Measurements from ENCODE around the gene TMOD2.

Gene TMOD2

GRCh38 chr15:51709031-51709430 lies 42.4 kb upstream of the TMOD2 start:
- Histone ChIP-seq H3K36me3 (ENCODE audit: control insufficient read depth, insufficient read depth, low read length) (no peaks in the 10 kb centered on the region; the same call in 1 of the 2 replicates), H3K4me3 (replicated peaks; ENCODE audit: low read depth, low read length) (no peak overlapping the region), H3K27me3 (replicated peaks; ENCODE audit: control insufficient read depth, insufficient read depth, low read length) (no peaks in the 10 kb centered on the region)
- TF ChIP-seq CTCF (IDR thresholded peaks at IDR 0.05; ENCODE audit: insufficient read depth, low read length, poor library complexity, severe bottlenecking): no peak
- no peak for DNase-seq (ENCODE audit: extremely low read depth, insufficient read length)

- H3K36me3 ChIP-seq (ENCODE audit: control insufficient read depth, insufficient read depth, low read length): no peaks in the 10 kb centered on the region; the same call in 1 of the 2 replicates
- no peaks in the 10 kb centered on the region for H3K27me3 ChIP-seq (replicated peaks; ENCODE audit: control insufficient read depth, insufficient read depth, low read length)
- no peak for TF ChIP-seq CTCF (IDR thresholded peaks at IDR 0.05; ENCODE audit: insufficient read depth, low read length, poor library complexity, severe bottlenecking)
These were observed 37.2 kb upstream of the TMOD2 start for GRCh38 chr15:51714162-51714561.

GRCh38 chr15:51714911-51715310 lies 36.5 kb upstream of the TMOD2 start:
- Histone ChIP-seq H3K36me3 (ENCODE audit: control insufficient read depth, insufficient read depth, low read length) (no peaks in the 10 kb centered on the region; the same call in 1 of the 2 replicates), H3K4me3 (replicated peaks; ENCODE audit: low read depth, low read length) (no peak overlapping the region), H3K27me3 (replicated peaks; ENCODE audit: control insufficient read depth, insufficient read depth, low read length) (no peaks in the 10 kb centered on the region)
- DNase-seq (ENCODE audit: extremely low read depth, insufficient read length): no peak
- no peak for TF ChIP-seq CTCF (IDR thresholded peaks at IDR 0.05; ENCODE audit: insufficient read depth, low read length, poor library complexity, severe bottlenecking)

More at GRCh38 chr15:51714162-51714561, 37.2 kb upstream of the TMOD2 start:
- no peak overlapping the region for H3K4me3 ChIP-seq (replicated peaks; ENCODE audit: low read depth, low read length)
- no peak for DNase-seq (ENCODE audit: extremely low read depth, insufficient read length)

GRCh38 chr15:51718219-51718618 lies 33.2 kb upstream of the TMOD2 start:
- no peaks in the 10 kb centered on the region for H3K27me3 ChIP-seq (replicated peaks; ENCODE audit: control insufficient read depth, insufficient read depth, low read length)
- no peak for DNase-seq (ENCODE audit: extremely low read depth, insufficient read length)
- peaks cover 5% of the 10 kb centered on the region for H3K36me3 ChIP-seq (ENCODE audit: control insufficient read depth, insufficient read depth, low read length)
- no peak for TF ChIP-seq CTCF (IDR thresholded peaks at IDR 0.05; ENCODE audit: insufficient read depth, low read length, poor library complexity, severe bottlenecking)
- H3K4me3 ChIP-seq (replicated peaks; ENCODE audit: low read depth, low read length): no peak overlapping the region

- no peaks in the 10 kb centered on the region for H3K27me3 ChIP-seq (replicated peaks; ENCODE audit: control insufficient read depth, insufficient read depth, low read length)
- H3K36me3 ChIP-seq (ENCODE audit: control insufficient read depth, insufficient read depth, low read length): peaks cover 5% of the 10 kb centered on the region
- DNase-seq (ENCODE audit: extremely low read depth, insufficient read length): no peak
- H3K4me3 ChIP-seq (replicated peaks; ENCODE audit: low read depth, low read length): no peak overlapping the region
- no peak for TF ChIP-seq CTCF (IDR thresholded peaks at IDR 0.05; ENCODE audit: insufficient read depth, low read length, poor library complexity, severe bottlenecking)
These were observed 32.7 kb upstream of the TMOD2 start for GRCh38 chr15:51718746-51719145.

Data from GM06990 (cell line).